GM11168 (cell line): ENCODE measurements around the gene PLG.
"Not testable (repeated sequence)": the region's sequence is repeated elsewhere in the genome, so short reads cannot be mapped to it uniquely, and the experiment has no call there.

Experiments
- in situ Hi-C: fragments of 300-500 bp; cut with MboI; formaldehyde crosslinking; loops from one replicate; pipeline ENCODE4 v1.12.0; 2022; ENCODE audit warnings: low sequenced_read_pairs; ENCODE audit not compliant: unreplicated experiment

The PLG gene

DNA sequence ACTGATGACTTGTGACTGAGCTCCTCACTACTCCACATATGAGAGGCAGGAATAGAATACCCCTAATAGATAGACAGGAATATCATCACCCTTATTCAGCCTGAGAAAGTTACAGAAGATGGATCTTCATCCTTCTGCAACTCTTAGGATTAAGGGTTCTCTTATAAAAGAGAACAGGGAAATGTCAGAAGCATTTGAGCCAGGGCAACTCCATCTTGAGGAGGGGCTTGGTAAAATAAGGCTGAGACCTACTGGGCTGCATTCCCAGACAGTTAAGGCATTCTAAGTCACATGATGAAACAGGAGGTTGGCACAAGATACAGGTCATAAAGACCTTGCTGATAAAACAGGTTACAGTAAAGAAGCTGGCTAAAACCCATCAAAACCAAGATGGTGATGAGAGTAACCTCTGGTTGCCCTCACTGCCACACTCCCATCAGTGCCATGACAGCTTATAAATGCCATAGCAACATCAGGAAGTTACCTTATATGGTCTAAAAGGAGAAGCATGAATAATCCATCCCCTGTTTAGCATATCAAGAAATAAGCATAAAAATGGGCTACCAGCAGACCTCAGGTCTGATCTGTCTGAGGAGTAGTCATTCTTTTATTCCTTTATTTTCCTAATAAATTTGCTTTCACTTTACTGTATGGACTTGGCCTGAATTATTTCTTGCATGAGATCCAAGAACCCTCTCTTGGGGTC is 97.9 kb downstream of the PLG start:
- in situ Hi-C loops, result no loop called here

DNA sequence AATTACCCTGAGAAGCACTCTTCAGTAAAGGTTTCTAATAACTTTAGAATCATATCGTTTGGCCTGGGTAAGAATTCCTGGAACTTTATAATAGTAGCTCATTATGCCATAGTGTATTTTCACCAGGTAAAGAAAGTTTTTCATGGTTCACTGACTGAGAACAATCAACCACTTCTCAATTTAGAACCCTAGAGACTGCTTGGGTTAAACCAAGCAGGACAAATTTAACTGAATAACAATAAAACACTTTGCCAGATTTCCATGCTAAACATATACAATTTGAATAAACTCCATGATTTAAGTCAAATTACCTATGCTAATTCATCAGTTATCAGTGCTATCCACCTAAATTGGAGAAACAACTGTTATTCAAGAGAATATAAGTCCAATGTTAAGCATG is 99.4 kb downstream of the PLG start:
- in situ Hi-C loops, result no loop called here

DNA sequence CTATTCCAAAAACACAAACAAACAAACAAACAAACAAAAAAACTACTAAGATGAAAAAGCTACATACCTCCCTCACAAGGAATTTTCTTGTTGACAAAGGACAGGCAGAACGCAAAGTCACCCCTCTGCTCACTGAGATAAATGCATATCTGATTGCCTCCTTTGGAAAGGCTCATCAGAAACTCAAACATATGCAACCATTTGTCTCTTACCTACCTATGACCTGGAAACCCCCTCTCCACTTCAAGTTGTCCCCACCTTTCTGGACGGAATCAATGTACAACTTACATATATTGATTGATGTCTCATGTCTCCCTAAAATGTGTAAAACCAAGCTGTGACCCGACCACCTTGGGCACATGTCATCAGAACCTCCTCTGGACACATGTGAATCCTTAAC is 100.0 kb downstream of the PLG start:
- in situ Hi-C loops, result not testable (repeated sequence)
